HepG2 (cell line): ENCODE data around the gene OR2B2. TPM values are rescaled to one million over a fixed set of nuclear protein-coding genes. Genes with fewer than 3 reads are reported as not detected.

Experiments used
- CBX5 ChIP-seq: sonication (generic); formaldehyde crosslinking; IDR thresholded peaks from 2 replicates; pipeline ENCODE4 v1.4.0; 2020; ENCODE audit warnings: missing genetic modification reagents, borderline replicate concordance
- CCDC6 ChIP-seq: sonication (generic); formaldehyde crosslinking; IDR thresholded peaks from 2 replicates; pipeline ENCODE4 v1.8.1; 2022; ENCODE audit warnings: mild to moderate bottlenecking, missing genetic modification reagents, moderate library complexity
- CENPX ChIP-seq: sonication (generic); formaldehyde crosslinking; IDR thresholded peaks from 2 replicates; pipeline ENCODE4 v1.9.0; 2021; ENCODE audit warnings: mild to moderate bottlenecking, missing genetic modification reagents, moderate library complexity
- CREBL2 ChIP-seq: sonication (generic); formaldehyde crosslinking; IDR thresholded peaks from 2 replicates; pipeline ENCODE4 v1.8.1; 2023; ENCODE audit warnings: missing genetic modification reagents, mild to moderate bottlenecking, borderline replicate concordance
- ETV6 ChIP-seq: sonication (generic); formaldehyde crosslinking; conservative IDR thresholded peaks from 2 replicates; pipeline ENCODE4 v1.4.0; 2020; ENCODE audit warnings: missing genetic modification reagents
- FOXM1 ChIP-seq: sonication (generic); formaldehyde crosslinking; IDR thresholded peaks from 2 replicates; pipeline ENCODE4 v1.5.0; 2020; ENCODE audit warnings: missing genetic modification reagents
- HNRNPLL ChIP-seq: fragments of 200-400 bp; formaldehyde crosslinking; IDR thresholded peaks from 2 replicates; pipeline ENCODE4 v1.6.1; 2017; ENCODE audit warnings: mild to moderate bottlenecking, low read depth, low read length; ENCODE audit not compliant: poor library complexity, severe bottlenecking
- KLF6 ChIP-seq: IDR thresholded peaks from 2 replicates; pipeline ENCODE4 v1.8.0; 2016; ENCODE audit warnings: missing biosample characterization, missing genetic modification reagents
- MBD4 ChIP-seq: IDR thresholded peaks from 2 replicates; pipeline ENCODE4 v1.6.1; 2012; ENCODE audit warnings: low read length, inconsistent platforms, borderline replicate concordance
- MLLT10 ChIP-seq: sonication (generic); formaldehyde crosslinking; IDR thresholded peaks from 2 replicates; pipeline ENCODE4 v1.4.0; 2020; ENCODE audit warnings: missing genetic modification reagents
- NCOA2 ChIP-seq: sonication (generic); formaldehyde crosslinking; IDR thresholded peaks from 2 replicates; pipeline ENCODE4 v1.8.0; 2022; ENCODE audit warnings: inconsistent platforms
- PAX8 ChIP-seq: sonication (generic); formaldehyde crosslinking; IDR thresholded peaks from 2 replicates; pipeline ENCODE4 v1.8.0; 2022; ENCODE audit warnings: mild to moderate bottlenecking, missing genetic modification reagents, borderline replicate concordance
- RERE ChIP-seq: IDR thresholded peaks from 2 replicates; pipeline ENCODE4 v1.6.1; 2016; ENCODE audit warnings: low read depth, missing genetic modification reagents, missing compliant biosample characterization
- SIN3A ChIP-seq: IDR thresholded peaks from 2 replicates; pipeline ENCODE4 v1.6.1; 2011; ENCODE audit warnings: low read depth, mild to moderate bottlenecking, control low read depth, low read length, borderline replicate concordance
- SP4 ChIP-seq: sonication (generic); formaldehyde crosslinking; IDR thresholded peaks from 2 replicates; pipeline ENCODE4 v1.8.1; 2023; ENCODE audit warnings: mild to moderate bottlenecking, missing genetic modification reagents
- USF2 ChIP-seq, 2 experiments: sonication (generic) in 1 of 2; formaldehyde crosslinking in 1 of 2; IDR thresholded peaks; 2 replicates each; pipeline versions ENCODE4 v1.5.1 to v1.6.1; 2011 to 2020; ENCODE audit warnings: borderline replicate concordance in 1 of 2, low read depth in 1 of 2, low read length in 1 of 2, mild to moderate bottlenecking in 1 of 2, missing genetic modification reagents in 1 of 2, moderate library complexity in 1 of 2
- ZMYM3 ChIP-seq: sonication (generic); formaldehyde crosslinking; IDR thresholded peaks from 2 replicates; pipeline ENCODE4 v1.5.1; 2020; ENCODE audit warnings: mild to moderate bottlenecking, missing genetic modification reagents
- ZNF230 ChIP-seq: sonication (generic); formaldehyde crosslinking; IDR thresholded peaks from 2 replicates; pipeline ENCODE4 v1.4.0; 2020; ENCODE audit warnings: mild to moderate bottlenecking, missing genetic modification reagents
- ZNF251 ChIP-seq: sonication (generic); formaldehyde crosslinking; IDR thresholded peaks from 2 replicates; pipeline ENCODE4 v1.9.0; 2021; ENCODE audit warnings: mild to moderate bottlenecking, missing genetic modification reagents
- ZNF556 ChIP-seq: sonication (generic); formaldehyde crosslinking; IDR thresholded peaks from 2 replicates; pipeline ENCODE4 v1.4.0; 2020; ENCODE audit warnings: mild to moderate bottlenecking, missing genetic modification reagents, borderline replicate concordance
- ZNF891 ChIP-seq: sonication (generic); formaldehyde crosslinking; IDR thresholded peaks from 2 replicates; pipeline ENCODE4 v1.5.0; 2020; ENCODE audit warnings: mild to moderate bottlenecking, missing genetic modification reagents
- ZSCAN5A ChIP-seq: sonication (generic); formaldehyde crosslinking; IDR thresholded peaks from 2 replicates; pipeline ENCODE4 v1.8.0; 2022; ENCODE audit warnings: mild to moderate bottlenecking, missing genetic modification reagents, borderline replicate concordance
- polyA plus RNA-seq, 8 experiments: library from polyadenylated mRNA; depleted of rRNA in 3 of 8; stranded (reverse) in 7 of 8; unstranded in 1 of 8; fragments of >200 nt; fragmentation: Illumina TruSeq in 4 of 8; extraction: Trizol in 4 of 8; gene quantifications; 2 replicates each; pipeline versions ENCODE4 v1.2.1 to v1.2.3, GENCODE V29; 2011 to 2016; ENCODE audit warnings: low read depth in 4 of 8, missing spikeins in 1 of 8, mixed read lengths in 1 of 8; ENCODE audit not compliant: insufficient read depth in 1 of 8
- total RNA-seq, 5 experiments: library from RNA; depleted of rRNA; stranded (reverse); fragments of >200 nt; fragmentation: Illumina TruSeq; extraction: Trizol; gene quantifications; 2 replicates each; pipeline ENCODE4 v1.2.3, GENCODE V29; 2016; ENCODE audit warnings: low read depth in 1 of 5

The OR2B2 gene
- total and polyA plus RNA-seq, 2 of the 13 experiments (the other 11 are each of a cell fraction or from before 2014, with no cell fraction given), result not detected

- TF ChIP-seq RERE (CRISPR knock-in tag) (no peak), USF2 (IDR thresholded peaks at IDR 0.05; ENCODE audit: low read depth, low read length) (no peak), USF2 (CRISPR knock-in tag; IDR thresholded peaks at IDR 0.05; ENCODE audit: borderline replicate concordance) (no peak), SIN3A (no peak), MBD4 (no peak), HNRNPLL (no peak), ZNF556 (CRISPR knock-in tag) (no peak), ZMYM3 (CRISPR knock-in tag) (no peak), KLF6 (no peak), ZSCAN5A (CRISPR knock-in tag) (no peak), MLLT10 (CRISPR knock-in tag) (no peak), CREBL2 (CRISPR knock-in tag) (no peak), ETV6 (CRISPR knock-in tag) (no peak), ZNF891 (CRISPR knock-in tag) (no peak), NCOA2 (CRISPR knock-in tag) (0 out of 2 replicates have a peak, but pooled peaks have one; percentile 34), FOXM1 (CRISPR knock-in tag) (no peak), CBX5 (CRISPR knock-in tag) (no peak), CCDC6 (CRISPR knock-in tag) (no peak), ZNF251 (CRISPR knock-in tag) (no peak), CENPX (CRISPR knock-in tag) (no peak), SP4 (CRISPR knock-in tag) (no peak), ZNF230 (CRISPR knock-in tag) (no peak), PAX8 (no peak)
Observed at GRCh38 chr6:27862396-27863066, 49.7 kb downstream of the OR2B2 start (continued).
